Activated CD4-positive, CD25-positive, alpha-beta regulatory T cell treated with anti-CD3 and anti-CD28 coated beads, Interleukin-2, amount 50 U/mL, for 72 hours (primary cell): Measurements from ENCODE around the gene XRRA1.
"Not testable (repeated sequence)": the region's sequence is repeated elsewhere in the genome, so short reads cannot be mapped to it uniquely, and the experiment has no call there.

Experiments
- DNase-seq: peaks from one replicate; pipeline ENCODE4 v3.0.0; 2021

XRRA1 gene

GRCh38 chr11:74895340-74896116 is 53.4 kb downstream of the XRRA1 start:
- DNase-seq, result no peak

GRCh38 chr11:74893015-74893414 is 55.9 kb downstream of the XRRA1 start:
- not testable (repeated sequence) for DNase-seq

GRCh38 chr11:74877132-74877531 is 71.8 kb downstream of the XRRA1 start:
- DNase-seq, result no peak

GRCh38 chr11:74871037-74871436 is 77.9 kb downstream of the XRRA1 start:
- DNase-seq, result no peak

GRCh38 chr11:74870485-74870884 is 78.4 kb downstream of the XRRA1 start:
- DNase-seq, result no peak

GRCh38 chr11:74866557-74866956 is 82.3 kb downstream of the XRRA1 start:
- no peak for DNase-seq

GRCh38 chr11:74863410-74863809 is 85.5 kb downstream of the XRRA1 start:
- no peak for DNase-seq

- no peak for DNase-seq
These were observed 88.1 kb downstream of the XRRA1 start for GRCh38 chr11:74860743-74861142.

GRCh38 chr11:74853223-74853622 is 95.7 kb downstream of the XRRA1 start:
- DNase-seq, result no peak

GRCh38 chr11:74849525-74850391 is 99.1 kb downstream of the XRRA1 start:
- DNase-seq, result no peak

GRCh38 chr11:74847895-74848294 is 101.0 kb downstream of the XRRA1 start:
- DNase-seq, result no peak

- no peak for DNase-seq
These were observed 101.5 kb downstream of the XRRA1 start for GRCh38 chr11:74847395-74847794.

GRCh38 chr11:74846770-74847169 is 102.1 kb downstream of the XRRA1 start:
- DNase-seq, result no peak

- DNase-seq, result no peak
These were observed 102.8 kb downstream of the XRRA1 start for GRCh38 chr11:74845978-74846517.

- DNase-seq, result no peak
These were observed 104.0 kb downstream of the XRRA1 start for GRCh38 chr11:74844865-74845264.

GRCh38 chr11:74844072-74844471 is 104.8 kb downstream of the XRRA1 start:
- no peak for DNase-seq

- no peak for DNase-seq
These were observed 105.9 kb downstream of the XRRA1 start for GRCh38 chr11:74842967-74843366.

GRCh38 chr11:74840486-74840885 is 108.4 kb downstream of the XRRA1 start:
- DNase-seq, result no peak

GRCh38 chr11:74839971-74840370 is 108.9 kb downstream of the XRRA1 start:
- no peak for DNase-seq

GRCh38 chr11:74839446-74839845 is 109.4 kb downstream of the XRRA1 start:
- DNase-seq, result no peak

GRCh38 chr11:74838188-74838587 is 110.7 kb downstream of the XRRA1 start:
- DNase-seq, result no peak

GRCh38 chr11:74837191-74837590 is 111.7 kb downstream of the XRRA1 start:
- DNase-seq, result no peak

GRCh38 chr11:74826901-74827300 is 122.0 kb downstream of the XRRA1 start:
- DNase-seq, result no peak

- DNase-seq, result not testable (repeated sequence)
These were observed 123.3 kb downstream of the XRRA1 start for GRCh38 chr11:74825596-74825995.
